Choroid plexus epithelial cell (primary cell): Measurements from ENCODE around the gene ZNF574.

ENCODE experiments used
- DNase-seq: peaks from one replicate; pipeline ENCODE4 v3.0.0-alpha.2; 2010; ENCODE audit warnings: low read depth
- H3K4me3 ChIP-seq: 2 replicates; pipeline ENCODE4 v1.5.1; 2011; ENCODE audit warnings: low read depth, mild to moderate bottlenecking, control low read depth, low read length, moderate library complexity
- TF ChIP-seq, protein P1 (sequence below): conservative IDR thresholded peaks from 2 replicates; pipeline ENCODE4 v1.5.1; 2011; ENCODE audit warnings: low read depth, mild to moderate bottlenecking, control low read depth, inconsistent platforms, low read length, moderate library complexity

ZNF574 gene, protein sequence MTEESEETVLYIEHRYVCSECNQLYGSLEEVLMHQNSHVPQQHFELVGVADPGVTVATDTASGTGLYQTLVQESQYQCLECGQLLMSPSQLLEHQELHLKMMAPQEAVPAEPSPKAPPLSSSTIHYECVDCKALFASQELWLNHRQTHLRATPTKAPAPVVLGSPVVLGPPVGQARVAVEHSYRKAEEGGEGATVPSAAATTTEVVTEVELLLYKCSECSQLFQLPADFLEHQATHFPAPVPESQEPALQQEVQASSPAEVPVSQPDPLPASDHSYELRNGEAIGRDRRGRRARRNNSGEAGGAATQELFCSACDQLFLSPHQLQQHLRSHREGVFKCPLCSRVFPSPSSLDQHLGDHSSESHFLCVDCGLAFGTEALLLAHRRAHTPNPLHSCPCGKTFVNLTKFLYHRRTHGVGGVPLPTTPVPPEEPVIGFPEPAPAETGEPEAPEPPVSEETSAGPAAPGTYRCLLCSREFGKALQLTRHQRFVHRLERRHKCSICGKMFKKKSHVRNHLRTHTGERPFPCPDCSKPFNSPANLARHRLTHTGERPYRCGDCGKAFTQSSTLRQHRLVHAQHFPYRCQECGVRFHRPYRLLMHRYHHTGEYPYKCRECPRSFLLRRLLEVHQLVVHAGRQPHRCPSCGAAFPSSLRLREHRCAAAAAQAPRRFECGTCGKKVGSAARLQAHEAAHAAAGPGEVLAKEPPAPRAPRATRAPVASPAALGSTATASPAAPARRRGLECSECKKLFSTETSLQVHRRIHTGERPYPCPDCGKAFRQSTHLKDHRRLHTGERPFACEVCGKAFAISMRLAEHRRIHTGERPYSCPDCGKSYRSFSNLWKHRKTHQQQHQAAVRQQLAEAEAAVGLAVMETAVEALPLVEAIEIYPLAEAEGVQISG

DNA sequence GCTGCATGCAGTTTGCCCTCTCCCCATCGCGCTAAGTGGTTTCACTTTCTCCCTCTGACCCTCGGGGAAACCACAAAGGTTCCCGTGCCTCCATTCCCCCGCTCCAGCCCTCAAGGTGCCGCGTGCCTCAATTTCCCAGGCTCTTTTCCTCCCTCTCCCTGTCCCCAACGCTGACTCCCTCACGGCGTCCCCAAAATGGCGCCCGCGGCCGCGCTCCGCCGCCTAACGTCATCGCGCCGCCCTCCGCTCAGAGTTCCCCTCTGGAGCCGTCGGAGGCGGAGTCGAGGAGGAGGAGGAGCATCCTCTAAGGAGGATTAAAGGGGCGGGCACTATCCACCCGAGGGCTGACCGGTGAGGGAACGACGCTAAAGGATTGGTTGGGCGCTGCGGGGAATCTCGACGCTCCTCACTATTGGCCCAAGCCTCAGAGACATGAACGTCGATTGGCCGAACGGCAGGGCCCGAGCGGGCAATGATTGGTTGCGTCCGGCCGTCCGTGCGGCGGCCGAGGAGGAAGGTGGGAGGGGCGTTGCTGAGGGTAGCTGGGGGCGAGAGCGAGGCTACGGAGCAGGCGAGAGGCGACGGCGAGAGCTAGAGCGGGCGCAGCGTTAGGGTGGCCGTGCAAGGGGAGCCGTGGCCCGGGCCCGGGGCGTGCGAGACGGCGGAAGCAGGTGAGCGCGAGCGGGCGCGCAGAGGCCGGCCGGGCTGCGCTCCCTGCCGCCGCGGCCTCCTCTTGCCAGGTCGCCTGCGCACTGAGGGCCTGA, at the start of gene ZNF574:
Gene ZNF574, plus strand, starts transcription at position 551 of the 764 bp plus-strand sequence. CDS start 2,441 bp downstream, outside the sequence.
- TF ChIP-seq, protein P1, sequence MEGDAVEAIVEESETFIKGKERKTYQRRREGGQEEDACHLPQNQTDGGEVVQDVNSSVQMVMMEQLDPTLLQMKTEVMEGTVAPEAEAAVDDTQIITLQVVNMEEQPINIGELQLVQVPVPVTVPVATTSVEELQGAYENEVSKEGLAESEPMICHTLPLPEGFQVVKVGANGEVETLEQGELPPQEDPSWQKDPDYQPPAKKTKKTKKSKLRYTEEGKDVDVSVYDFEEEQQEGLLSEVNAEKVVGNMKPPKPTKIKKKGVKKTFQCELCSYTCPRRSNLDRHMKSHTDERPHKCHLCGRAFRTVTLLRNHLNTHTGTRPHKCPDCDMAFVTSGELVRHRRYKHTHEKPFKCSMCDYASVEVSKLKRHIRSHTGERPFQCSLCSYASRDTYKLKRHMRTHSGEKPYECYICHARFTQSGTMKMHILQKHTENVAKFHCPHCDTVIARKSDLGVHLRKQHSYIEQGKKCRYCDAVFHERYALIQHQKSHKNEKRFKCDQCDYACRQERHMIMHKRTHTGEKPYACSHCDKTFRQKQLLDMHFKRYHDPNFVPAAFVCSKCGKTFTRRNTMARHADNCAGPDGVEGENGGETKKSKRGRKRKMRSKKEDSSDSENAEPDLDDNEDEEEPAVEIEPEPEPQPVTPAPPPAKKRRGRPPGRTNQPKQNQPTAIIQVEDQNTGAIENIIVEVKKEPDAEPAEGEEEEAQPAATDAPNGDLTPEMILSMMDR, result no peak
- peak; percentile 100 for DNase-seq
- H3K4me3 ChIP-seq, result peak within 1 kb of the TSS; percentile 89

DNA sequence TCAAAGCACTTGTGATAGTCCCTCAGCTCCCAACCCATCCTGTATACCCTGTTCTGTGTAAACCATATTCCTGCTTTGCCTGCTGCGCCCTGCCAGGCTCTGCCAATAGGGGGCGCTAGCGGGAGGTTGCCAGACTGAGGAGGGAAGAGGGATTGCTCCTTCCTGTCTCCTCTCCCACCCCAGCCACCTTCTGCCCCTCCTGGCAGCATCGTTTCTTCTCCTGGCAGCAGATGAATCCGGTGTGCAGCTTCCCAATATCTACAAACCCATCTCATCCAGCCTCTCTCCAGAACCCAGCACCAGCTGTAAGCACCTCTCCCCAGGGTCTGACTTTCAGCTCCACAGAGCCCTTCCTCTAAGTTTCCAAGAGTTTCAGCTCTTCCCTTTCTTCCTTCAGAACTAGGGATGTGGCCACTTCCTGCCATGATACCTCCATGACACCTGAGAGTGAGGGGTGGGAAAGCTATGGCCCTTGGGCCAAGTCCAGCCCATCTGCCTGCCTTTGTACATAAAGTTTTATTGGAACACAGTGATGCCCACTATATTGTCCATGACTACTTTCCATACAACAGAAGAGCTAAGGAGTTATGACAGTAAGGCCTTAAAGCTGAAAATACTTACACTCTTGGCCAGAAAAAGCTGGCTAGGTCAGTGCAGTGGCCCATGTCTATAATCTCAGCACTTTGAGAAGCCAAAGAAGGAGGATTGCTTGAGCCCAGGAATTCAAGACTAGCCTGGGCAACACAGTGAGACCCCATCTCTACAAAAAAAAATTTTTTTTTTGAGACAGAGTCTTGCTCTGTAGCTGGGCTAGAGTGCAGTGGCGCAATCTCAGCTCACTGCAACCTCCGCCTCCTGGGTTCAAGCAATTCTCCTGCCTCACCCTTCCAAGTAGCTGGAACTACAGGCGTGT, 47.4 kb upstream of the ZNF574 start:
- TF ChIP-seq, protein P1, result peak; percentile 54
- no peak overlapping the region for H3K4me3 ChIP-seq
- DNase-seq, result no peak

DNA sequence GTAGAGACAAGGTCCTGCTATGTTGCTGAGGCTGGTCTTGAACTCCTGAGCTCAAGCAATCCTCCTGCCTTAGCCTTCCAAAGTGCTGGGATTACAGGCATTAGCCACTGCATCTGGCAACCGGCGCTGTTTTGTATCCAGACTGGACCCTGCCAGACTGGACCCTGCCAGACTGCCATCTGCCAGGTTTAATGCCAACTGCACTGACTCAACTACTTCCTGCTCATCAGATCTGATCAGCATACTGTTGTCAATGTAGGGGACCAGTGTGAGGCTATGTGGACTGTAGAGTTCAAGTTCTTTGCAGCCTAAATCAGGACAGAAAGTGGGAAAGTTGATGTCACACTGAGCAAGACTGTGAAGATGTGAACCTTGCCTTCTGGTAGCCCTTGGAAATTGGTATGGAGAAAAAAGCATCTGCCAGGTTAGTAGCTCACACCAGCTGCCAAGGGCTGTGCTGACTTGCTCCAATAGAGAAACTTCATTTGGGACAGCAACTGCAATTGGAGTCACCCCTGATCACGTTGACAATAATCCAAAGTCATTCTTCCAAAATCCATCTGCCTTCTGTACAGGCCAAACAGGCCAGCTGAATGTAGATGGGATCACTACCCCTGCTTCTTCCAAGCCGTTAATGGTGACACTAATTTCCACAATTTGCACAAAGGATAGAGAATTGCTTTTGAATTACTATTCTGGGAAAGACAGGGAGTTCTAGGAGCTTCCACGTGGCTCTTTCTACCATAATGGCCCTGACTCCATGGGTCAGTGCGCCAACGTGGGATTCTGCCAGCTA, 45.1 kb upstream of the ZNF574 start:
- TF ChIP-seq, protein P1, result no peak
- no peak overlapping the region for H3K4me3 ChIP-seq
- no peak for DNase-seq

DNA sequence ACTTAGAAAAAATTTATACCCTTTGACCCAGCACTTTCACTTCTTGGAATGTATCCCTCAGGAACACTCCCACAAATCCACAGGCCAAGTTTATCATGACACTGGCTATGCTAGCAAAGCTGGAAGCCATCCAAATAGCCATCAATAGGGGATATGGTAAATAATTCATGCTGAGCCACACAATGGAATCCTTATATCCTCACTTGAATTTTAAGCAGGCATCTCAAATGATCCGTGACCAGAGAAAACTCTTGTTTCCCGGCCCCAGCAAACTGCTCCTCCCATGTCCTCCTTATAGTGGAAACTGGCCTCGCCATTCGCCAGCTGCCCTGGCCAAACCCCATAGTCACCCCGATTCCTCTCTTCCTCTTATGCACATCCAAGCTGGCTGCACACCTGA, 43.5 kb upstream of the ZNF574 start:
- no peak overlapping the region for H3K4me3 ChIP-seq
- TF ChIP-seq, protein P1, result no peak
- no peak for DNase-seq

DNA sequence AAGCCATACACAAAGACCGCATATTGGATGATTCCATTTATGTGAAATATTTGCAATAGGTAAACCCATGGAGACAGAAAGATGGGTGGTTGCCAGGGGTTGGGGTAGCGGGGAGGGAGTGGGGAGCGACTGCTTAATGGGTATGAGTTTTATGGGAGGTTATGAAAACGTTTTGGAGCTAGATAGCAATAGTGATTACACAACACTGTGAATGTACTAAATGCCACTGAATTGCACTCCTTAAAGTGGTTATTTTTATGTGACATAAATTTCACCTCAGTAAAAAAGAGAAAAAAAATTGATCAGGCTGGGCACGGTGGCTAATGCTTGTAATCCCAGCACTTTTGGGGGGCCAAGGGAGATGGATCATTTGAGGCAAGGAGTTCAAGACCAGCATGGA, 42.6 kb upstream of the ZNF574 start:
- TF ChIP-seq, protein P1, result no peak
- DNase-seq, result no peak
- no peak overlapping the region for H3K4me3 ChIP-seq
